ENCODE results near the gene MAT2A. TPM values are rescaled to one million over a fixed set of nuclear protein-coding genes. Genes with fewer than 3 reads are reported as not detected.
"Not testable (repeated sequence)": the region's sequence is repeated elsewhere in the genome, so short reads cannot be mapped to it uniquely, and the experiment has no call there.

Gene MAT2A
- total RNA-seq, 3 donors from 2014 or later (not counting 1 experiment from before 2014, with no cell fraction given) = 116 to 141 (median 135) TPM

DNA sequence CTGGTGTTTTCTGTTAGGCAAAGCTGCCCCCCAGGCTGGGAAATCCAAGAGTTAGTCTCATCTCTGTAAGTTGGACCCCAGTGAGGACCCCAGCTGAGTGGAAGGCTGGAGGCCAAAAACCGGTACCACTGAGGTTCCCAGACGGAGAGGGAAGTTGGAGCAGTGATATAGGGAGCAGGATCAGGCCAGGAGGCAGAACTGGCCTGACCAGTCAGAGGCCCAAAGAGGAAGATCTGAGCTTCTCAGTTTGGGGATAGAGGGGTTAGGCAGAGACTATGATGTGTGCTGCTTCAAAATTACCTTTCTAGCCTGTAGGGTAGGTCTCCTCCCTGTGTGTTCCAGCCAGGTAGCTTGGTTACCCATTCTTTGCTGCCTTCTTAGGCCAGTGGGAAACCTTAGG is 52.0 kb downstream of the MAT2A start:
- Histone ChIP-seq H3K4me1 (ENCODE audit: control insufficient read depth, insufficient read depth, low read length) (peaks cover 22% of the 10 kb centered on the region), H3K9me3 (ENCODE audit: control insufficient read depth, insufficient read depth, low read length) (no peaks in the 10 kb centered on the region), H3K27me3 (ENCODE audit: control insufficient read depth, insufficient read depth, low read length) (no peaks in the 10 kb centered on the region), H3K27ac (ENCODE audit: low read length) (no peak overlapping the region), H3K36me3 (ENCODE audit: control insufficient read depth, insufficient read depth, low read length) (no peaks in the 10 kb centered on the region), H3K4me3 (ENCODE audit: low read length) (no peak overlapping the region)
- Mint-ChIP-seq H3K4me3 (no peak overlapping the region), H3K4me1 (peaks cover 32 to 42% of the 10 kb centered on the region in 2 donors), H3K27me3 (ENCODE audit: low read depth in 2 of 2) (no peaks in the 10 kb centered on the region), H3K9me3 (no peaks in the 10 kb centered on the region), H3K27ac (no peak overlapping the region), H3K36me3 (no peaks in the 10 kb centered on the region)
- DNase-seq (no peak), ATAC-seq (no peak)
- TF ChIP-seq, protein P1, sequence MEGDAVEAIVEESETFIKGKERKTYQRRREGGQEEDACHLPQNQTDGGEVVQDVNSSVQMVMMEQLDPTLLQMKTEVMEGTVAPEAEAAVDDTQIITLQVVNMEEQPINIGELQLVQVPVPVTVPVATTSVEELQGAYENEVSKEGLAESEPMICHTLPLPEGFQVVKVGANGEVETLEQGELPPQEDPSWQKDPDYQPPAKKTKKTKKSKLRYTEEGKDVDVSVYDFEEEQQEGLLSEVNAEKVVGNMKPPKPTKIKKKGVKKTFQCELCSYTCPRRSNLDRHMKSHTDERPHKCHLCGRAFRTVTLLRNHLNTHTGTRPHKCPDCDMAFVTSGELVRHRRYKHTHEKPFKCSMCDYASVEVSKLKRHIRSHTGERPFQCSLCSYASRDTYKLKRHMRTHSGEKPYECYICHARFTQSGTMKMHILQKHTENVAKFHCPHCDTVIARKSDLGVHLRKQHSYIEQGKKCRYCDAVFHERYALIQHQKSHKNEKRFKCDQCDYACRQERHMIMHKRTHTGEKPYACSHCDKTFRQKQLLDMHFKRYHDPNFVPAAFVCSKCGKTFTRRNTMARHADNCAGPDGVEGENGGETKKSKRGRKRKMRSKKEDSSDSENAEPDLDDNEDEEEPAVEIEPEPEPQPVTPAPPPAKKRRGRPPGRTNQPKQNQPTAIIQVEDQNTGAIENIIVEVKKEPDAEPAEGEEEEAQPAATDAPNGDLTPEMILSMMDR (IDR thresholded peaks at IDR 0.05) = no peak
- 94% methylated on average over 2 of the region's 2 CpGs for WGBS (ENCODE audit: insufficient coverage)
- intact Hi-C loops (cut with micrococcal nuclease) = no loop called here

DNA sequence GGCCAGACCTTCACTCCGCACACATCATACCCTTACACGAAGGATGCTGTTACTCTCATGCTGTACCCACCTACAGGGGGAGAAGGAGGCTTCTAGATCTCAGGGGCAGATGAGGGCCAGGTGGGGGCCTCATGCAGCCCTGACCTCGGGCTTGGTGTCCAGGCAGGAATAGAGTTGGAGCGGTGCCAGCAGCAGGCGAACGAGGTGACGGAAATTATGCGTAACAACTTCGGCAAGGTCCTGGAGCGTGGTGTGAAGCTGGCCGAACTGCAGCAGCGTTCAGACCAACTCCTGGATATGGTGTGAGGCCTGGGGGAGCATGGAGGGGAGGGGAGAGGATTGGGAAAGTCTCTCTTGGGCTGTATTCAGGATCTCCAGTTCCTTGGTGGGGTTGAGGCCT is 52.6 kb downstream of the MAT2A start:
- TF ChIP-seq, protein P1 (IDR thresholded peaks at IDR 0.05) = no peak
- Mint-ChIP-seq H3K4me1 (peaks cover 38 to 46% of the 10 kb centered on the region in 2 donors), H3K9me3 (no peaks in the 10 kb centered on the region), H3K4me3 (peak overlapping the region; percentile 40), H3K27me3 (ENCODE audit: low read depth in 2 of 2) (no peaks in the 10 kb centered on the region), H3K36me3 (no peaks in the 10 kb centered on the region), H3K27ac (peak overlapping the region in 1 of 2 donors; percentile 36)
- no peak for ATAC-seq
- Histone ChIP-seq H3K4me3 (ENCODE audit: low read length) (no peak overlapping the region), H3K9me3 (ENCODE audit: control insufficient read depth, insufficient read depth, low read length) (no peaks in the 10 kb centered on the region), H3K27me3 (ENCODE audit: control insufficient read depth, insufficient read depth, low read length) (no peaks in the 10 kb centered on the region), H3K36me3 (ENCODE audit: control insufficient read depth, insufficient read depth, low read length) (no peaks in the 10 kb centered on the region), H3K4me1 (ENCODE audit: control insufficient read depth, insufficient read depth, low read length) (peaks cover 28% of the 10 kb centered on the region), H3K27ac (ENCODE audit: low read length) (no peak overlapping the region)
- no peak for DNase-seq
- 93% methylated on average over 12 of the region's 12 CpGs for WGBS (ENCODE audit: insufficient coverage)
- intact Hi-C loops (cut with micrococcal nuclease) = no loop called here

DNA sequence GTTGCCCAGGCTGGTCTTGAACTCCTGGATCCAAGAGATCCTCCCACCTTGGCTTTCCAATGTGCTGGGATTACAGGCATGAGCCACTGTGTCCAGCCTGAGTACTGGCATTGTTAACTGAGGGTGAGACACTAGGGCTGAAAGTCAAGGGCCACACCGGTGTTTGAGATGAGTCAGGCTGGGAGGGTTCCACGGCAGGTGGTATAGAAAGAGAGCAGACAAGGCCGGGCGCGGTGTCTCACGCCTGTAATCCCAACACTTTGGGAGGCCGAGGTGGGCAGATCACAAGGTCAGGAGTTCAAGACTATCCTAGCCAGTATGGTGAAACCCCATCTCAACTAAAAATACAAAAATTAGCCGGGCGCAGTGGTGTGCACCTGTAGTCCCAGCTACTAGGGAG is 53.3 kb downstream of the MAT2A start:
- H3K9me3 Mint-ChIP-seq; H3K27ac ChIP-seq (ENCODE audit: low read length); H3K9me3 ChIP-seq (ENCODE audit: control insufficient read depth, insufficient read depth, low read length); intact Hi-C loops (cut with micrococcal nuclease); H3K27me3 Mint-ChIP-seq (ENCODE audit: low read depth in 2 of 2); H3K27me3 ChIP-seq (ENCODE audit: control insufficient read depth, insufficient read depth, low read length); ATAC-seq; DNase-seq; H3K36me3 Mint-ChIP-seq; H3K4me3 ChIP-seq (ENCODE audit: low read length); H3K36me3 ChIP-seq (ENCODE audit: control insufficient read depth, insufficient read depth, low read length); H3K27ac Mint-ChIP-seq: not testable (repeated sequence)
- H3K4me1 Mint-ChIP-seq = peaks cover 41 to 53% of the 10 kb centered on the region in 2 donors
- WGBS (ENCODE audit: insufficient coverage) = 93% methylated on average over 9 of the region's 9 CpGs
- H3K4me1 ChIP-seq (ENCODE audit: control insufficient read depth, insufficient read depth, low read length) = peaks cover 33% of the 10 kb centered on the region
- H3K4me3 Mint-ChIP-seq = peak overlapping the region; percentile 45

DNA sequence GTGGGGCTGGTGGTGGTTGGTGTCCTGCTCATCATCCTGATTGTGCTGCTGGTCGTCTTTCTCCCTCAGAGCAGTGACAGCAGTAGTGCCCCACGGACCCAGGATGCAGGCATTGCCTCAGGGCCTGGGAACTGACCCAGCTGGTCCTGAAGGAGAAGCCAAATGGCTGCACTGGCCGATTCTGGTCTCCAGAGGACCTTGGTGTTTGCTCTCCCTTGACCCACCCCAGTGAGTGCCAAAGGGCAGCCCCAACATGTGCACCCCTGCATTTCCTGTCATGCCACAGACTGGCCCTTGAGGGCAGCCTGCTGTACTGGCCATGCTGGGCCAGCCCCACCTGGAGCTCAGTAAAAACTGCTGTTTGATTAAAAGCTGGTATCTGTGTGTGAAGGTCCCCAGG is 54.1 kb downstream of the MAT2A start:
- no peaks in the 10 kb centered on the region for H3K27me3 Mint-ChIP-seq (ENCODE audit: low read depth in 2 of 2)
- ATAC-seq (no peak), DNase-seq (no peak)
- no peaks in the 10 kb centered on the region for H3K9me3 Mint-ChIP-seq
- Histone ChIP-seq H3K27ac (ENCODE audit: low read length) (no peak overlapping the region), H3K4me3 (ENCODE audit: low read length) (no peak overlapping the region), H3K27me3 (ENCODE audit: control insufficient read depth, insufficient read depth, low read length) (no peaks in the 10 kb centered on the region), H3K36me3 (ENCODE audit: control insufficient read depth, insufficient read depth, low read length) (peaks cover 8% of the 10 kb centered on the region), H3K9me3 (ENCODE audit: control insufficient read depth, insufficient read depth, low read length) (no peaks in the 10 kb centered on the region), H3K4me1 (ENCODE audit: control insufficient read depth, insufficient read depth, low read length) (peaks cover 31% of the 10 kb centered on the region)
- intact Hi-C loops (cut with micrococcal nuclease) = no loop called here
- TF ChIP-seq, protein P1 (IDR thresholded peaks at IDR 0.05) = no peak
- H3K4me3 Mint-ChIP-seq = peak overlapping the region; percentile 58
- H3K36me3 Mint-ChIP-seq = no peaks in the 10 kb centered on the region
- peaks cover 35 to 47% of the 10 kb centered on the region in 2 donors for H3K4me1 Mint-ChIP-seq
- 80% methylated on average over 3 of the region's 3 CpGs for WGBS (ENCODE audit: insufficient coverage)
- H3K27ac Mint-ChIP-seq = peak overlapping the region in 1 of 2 donors; percentile 60

Other genes starting within 250 kb of the MAT2A start
- 100 to 1,000 TPM; 190 to 207 (median 194) TPM for gene TGOLN2, start 211.2 kb upstream of the MAT2A start, total RNA-seq
- 10 to 100 TPM; 22.7 to 36.5 (median 33.9) TPM for gene RETSAT, start 184.6 kb upstream of the MAT2A start, total RNA-seq
- 10 to 100 TPM; 22.4 to 33.9 (median 24.8) TPM for gene ELMOD3, start 184.4 kb upstream of the MAT2A start, total RNA-seq
- gene CAPG, start 128.8 kb upstream of the MAT2A start, total RNA-seq = 10 to 100 TPM; 10.6 to 50.3 (median 19.3) TPM
- gene SH2D6, start 120.5 kb upstream of the MAT2A start, total RNA-seq = under 1 TPM in 2 of 3 donors, not detected in 1; 0.21 to 0.57 TPM
- 10 to 100 TPM; 21.3 to 21.7 (median 21.4) TPM for gene GGCX, start 22.3 kb downstream of the MAT2A start, total RNA-seq
- gene VAMP8, start 38.4 kb downstream of the MAT2A start, total RNA-seq = 100 to 1,000 TPM; 105 to 116 (median 111) TPM
- gene VAMP5, start 45.3 kb downstream of the MAT2A start, total RNA-seq = 10 to 100 TPM; 35.0 to 50.7 (median 36.7) TPM
- 10 to 100 TPM; 65.0 to 75.0 (median 66.7) TPM for gene RNF181, start 56.6 kb downstream of the MAT2A start, total RNA-seq
- 10 to 100 TPM; 10.4 to 13.3 (median 10.9) TPM for gene TMEM150A, start 63.5 kb downstream of the MAT2A start, total RNA-seq
- gene C2orf68, start 72.9 kb downstream of the MAT2A start, total RNA-seq = 10 to 100 TPM; 36.4 to 60.8 (median 48.4) TPM
- 10 to 100 TPM; 49.6 to 68.5 (median 63.2) TPM for gene USP39, start 77.0 kb downstream of the MAT2A start, total RNA-seq
- not detected for gene SFTPB, start 129.0 kb downstream of the MAT2A start, total RNA-seq
- gene GNLY, start 155.2 kb downstream of the MAT2A start, total RNA-seq = 1,000 to 10,000 TPM; 4,938 to 8,199 (median 6,542) TPM
- under 1 TPM in 1 of 3 donors, not detected in 2; 0.23 TPM for gene ATOH8, start 214.8 kb downstream of the MAT2A start, total RNA-seq

Data from natural killer cell (primary cell).